GM23248 (cell line): Measurements from ENCODE around the gene SMG7.

ENCODE experiments used
- EZH2 ChIP-seq: fragments of 200-600 bp; sonication (generic); IDR thresholded peaks from 2 replicates; pipeline ENCODE4 v1.6.1; 2018; ENCODE audit warnings: antibody characterized with exemption, mild to moderate bottlenecking; ENCODE audit not compliant: insufficient read depth, poor library complexity, severe bottlenecking
- EZH2phosphoT487 ChIP-seq: fragments of 200-600 bp; sonication (generic); IDR thresholded peaks from 2 replicates; pipeline ENCODE4 v1.6.1; 2018; ENCODE audit warnings: antibody characterized with exemption, moderate library complexity, mild to moderate bottlenecking, low read depth; ENCODE audit not compliant: insufficient read depth

- TF ChIP-seq EZH2 (no peak), EZH2phosphoT487 (no peak)
Observed at GRCh38 chr1:183432548-183432875, 39.8 kb upstream of the SMG7 start.
